GM23338 (cell line): ENCODE measurements around the gene NOVA1. TPM values are rescaled to one million over a fixed set of nuclear protein-coding genes. Genes with fewer than 3 reads are reported as not detected.

Source experiments
- ATAC-seq: fragments of 200-7000 bp; cut with Tn5 transposase; 3 replicates; pipeline ENCODE4 v1.9.1; 2020
- DNase-seq: peaks from one replicate; pipeline ENCODE4 v3.0.0-alpha.2; 2015; ENCODE audit warnings: low spot score
- H2AFZ ChIP-seq: fragments of 200-600 bp; sonication (generic); 2 replicates; pipeline ENCODE4 v1.8.0; 2016; ENCODE audit warnings: antibody characterized with exemption, mild to moderate bottlenecking, moderate library complexity
- H3F3A ChIP-seq: fragments of 200-600 bp; sonication (generic); replicated peaks from 2 replicates; pipeline ENCODE4 v1.8.0; 2017; ENCODE audit warnings: antibody characterized with exemption, mixed run types, low read depth
- H3K27ac ChIP-seq: fragments of 200-600 bp; sonication (generic); 2 replicates; pipeline ENCODE4 v1.6.1; 2016; ENCODE audit warnings: low read depth
- H3K27me3 ChIP-seq: fragments of 200-600 bp; sonication (generic); 2 replicates; pipeline ENCODE4 v1.8.0; 2016; ENCODE audit warnings: mild to moderate bottlenecking, mixed run types, moderate library complexity; ENCODE audit not compliant: insufficient read depth
- H3K36me3 ChIP-seq: fragments of 200-600 bp; sonication (generic); 2 replicates; pipeline ENCODE4 v1.8.0; 2016; ENCODE audit warnings: mild to moderate bottlenecking; ENCODE audit not compliant: insufficient read depth
- H3K4me1 ChIP-seq: fragments of 200-600 bp; sonication (generic); 2 replicates; pipeline ENCODE4 v1.8.0; 2016; ENCODE audit warnings: mild to moderate bottlenecking, moderate library complexity; ENCODE audit not compliant: insufficient read depth
- H3K4me2 ChIP-seq: fragments of 200-600 bp; sonication (generic); 2 replicates; pipeline ENCODE4 v1.7.1; 2017; ENCODE audit warnings: mixed run types
- H3K4me3 ChIP-seq: fragments of 200-600 bp; sonication (generic); 2 replicates; pipeline ENCODE4 v1.6.1; 2016; ENCODE audit warnings: mixed run types
- H3K79me2 ChIP-seq: fragments of 200-600 bp; sonication (generic); replicated peaks from 2 replicates; pipeline ENCODE4 v1.8.0; 2017; ENCODE audit warnings: mild to moderate bottlenecking; ENCODE audit not compliant: insufficient read depth
- H3K9me2 ChIP-seq: fragments of 200-600 bp; sonication (generic); 2 replicates; pipeline ENCODE4 v1.8.0; 2017; ENCODE audit not compliant: insufficient read depth
- H4K20me1 ChIP-seq: fragments of 200-600 bp; sonication (generic); replicated peaks from 2 replicates; pipeline ENCODE4 v1.8.0; 2017; ENCODE audit warnings: mild to moderate bottlenecking; ENCODE audit not compliant: insufficient read depth
- H3K27ac Mint-ChIP-seq: 2 replicates; pipeline ENCODE4 v1.8.0; 2020; ENCODE audit warnings: inconsistent platforms, mild to moderate bottlenecking, moderate library complexity, mixed read lengths
- H3K27me3 Mint-ChIP-seq: 3 replicates; pipeline ENCODE4 v1.8.0; 2022; ENCODE audit warnings: low read depth, mild to moderate bottlenecking, moderate library complexity, mixed read lengths, inconsistent platforms; ENCODE audit not compliant: insufficient read depth, poor library complexity
- H3K36me3 Mint-ChIP-seq: 3 replicates; pipeline ENCODE4 v1.8.0; 2021; ENCODE audit warnings: low read depth, mild to moderate bottlenecking, inconsistent platforms, moderate library complexity, mixed read lengths
- H3K4me1 Mint-ChIP-seq: 3 replicates; pipeline ENCODE4 v1.8.0; 2020; ENCODE audit warnings: mild to moderate bottlenecking, inconsistent platforms, mixed read lengths
- H3K4me3 Mint-ChIP-seq: 3 replicates; pipeline ENCODE4 v1.8.0; 2021; ENCODE audit warnings: moderate library complexity, mild to moderate bottlenecking, inconsistent platforms, mixed read lengths
- H3K9me3 Mint-ChIP-seq: 3 replicates; pipeline ENCODE4 v1.8.0; 2020; ENCODE audit warnings: moderate library complexity, mild to moderate bottlenecking, inconsistent platforms, mixed read lengths
- CREB1 ChIP-seq: fragments of 250-450 bp; sonication (Bioruptor Pico); IDR thresholded peaks from 2 replicates; pipeline ENCODE4 v1.5.0; 2020; ENCODE audit warnings: low read depth, mild to moderate bottlenecking, moderate library complexity
- CTCF ChIP-seq, 2 experiments: fragments of 200-600 bp in 1 of 2; sonication (generic) in 1 of 2; conservative IDR thresholded peaks; 2 replicates each; pipeline versions ENCODE4 v1.5.1 to v1.6.1; 2016 to 2017; ENCODE audit warnings: antibody characterized with exemption in 2 of 2, low read depth in 2 of 2, mild to moderate bottlenecking in 2 of 2, moderate library complexity in 1 of 2
- ETS1 ChIP-seq: IDR thresholded peaks from 2 replicates; pipeline ENCODE4 v1.6.1; 2016; ENCODE audit warnings: antibody characterized with exemption
- EZH2 ChIP-seq: fragments of 200-600 bp; sonication (generic); IDR thresholded peaks from one replicate; pipeline ENCODE4 v1.8.0; 2017; ENCODE audit warnings: antibody characterized with exemption, mild to moderate bottlenecking, low read depth; ENCODE audit not compliant: unreplicated experiment
- EZH2phosphoT487 ChIP-seq: fragments of 200-600 bp; sonication (generic); IDR thresholded peaks from one replicate; pipeline ENCODE4 v1.8.1; 2018; ENCODE audit warnings: antibody characterized with exemption; ENCODE audit not compliant: unreplicated experiment
- JUNB ChIP-seq: IDR thresholded peaks from one replicate; pipeline ENCODE4 v1.6.1; 2016; ENCODE audit warnings: antibody characterized with exemption; ENCODE audit not compliant: unreplicated experiment
- NANOG ChIP-seq: IDR thresholded peaks from 2 replicates; pipeline ENCODE4 v1.6.1; 2016; ENCODE audit warnings: antibody characterized with exemption, borderline replicate concordance
- POLR2AphosphoS5 ChIP-seq: IDR thresholded peaks from 2 replicates; pipeline ENCODE4 v1.6.1; 2016; ENCODE audit warnings: antibody characterized with exemption, low read depth
- REST ChIP-seq: IDR thresholded peaks from one replicate; pipeline ENCODE4 v1.6.1; 2018; ENCODE audit warnings: antibody characterized with exemption; ENCODE audit not compliant: unreplicated experiment
- STAT1 ChIP-seq: IDR thresholded peaks from one replicate; pipeline ENCODE4 v1.6.1; 2016; ENCODE audit warnings: antibody characterized with exemption; ENCODE audit not compliant: unreplicated experiment
- ZNF114 ChIP-seq: fragments of 250-450 bp; sonication (Bioruptor Pico); IDR thresholded peaks from 2 replicates; pipeline ENCODE4 v1.5.0; 2020; ENCODE audit warnings: mild to moderate bottlenecking, moderate library complexity
- ZNF331 ChIP-seq: fragments of 250-450 bp; sonication (Bioruptor Pico); IDR thresholded peaks from 2 replicates; pipeline ENCODE4 v1.5.0; 2020; ENCODE audit warnings: low read depth, mild to moderate bottlenecking, moderate library complexity
- ZNF462 ChIP-seq: fragments of 250-450 bp; sonication (Bioruptor Pico); IDR thresholded peaks from 2 replicates; pipeline ENCODE4 v1.5.0; 2020; ENCODE audit warnings: mild to moderate bottlenecking, moderate library complexity
- polyA plus RNA-seq: library from polyadenylated mRNA; unstranded; fragments of >200 nt; fragmentation: Nextera tagmentation; extraction: Ambion mirVana; gene quantifications from 2 replicates; pipeline ENCODE4 v1.2.1, GENCODE V29; 2016
- total RNA-seq: library from RNA; depleted of rRNA; stranded (reverse); fragments of >200 nt; shearing (Covaris generic); gene quantifications from 2 replicates; pipeline ENCODE4 v1.2.3, GENCODE V29; 2014

Gene NOVA1
- total and polyA plus RNA-seq, 2 experiments from 2014 or later, result 8.1 to 11.6 TPM

- Mint-ChIP-seq H3K4me3 (no peak overlapping the region), H3K27ac (no peak overlapping the region), H3K36me3 (no peaks in the 10 kb centered on the region), H3K4me1 (peaks cover 24% of the 10 kb centered on the region; the same call in 2 of the 3 replicates), H3K9me3 (no peaks in the 10 kb centered on the region), H3K27me3 (peaks cover 3% of the 10 kb centered on the region)
- ATAC-seq (no peak), DNase-seq (no peak)
- Histone ChIP-seq H3K9me2 (no peaks in the 10 kb centered on the region), H3F3A (no peaks in the 10 kb centered on the region), H3K27me3 (no peaks in the 10 kb centered on the region), H4K20me1 (no peaks in the 10 kb centered on the region), H3K4me2 (no peak overlapping the region), H3K4me1 (peaks cover 4% of the 10 kb centered on the region; the same call in 1 of the 2 replicates), H3K4me3 (no peak overlapping the region), H3K27ac (no peak overlapping the region), H3K79me2 (no peaks in the 10 kb centered on the region), H2AFZ (no peak overlapping the region), H3K36me3 (no peaks in the 10 kb centered on the region)
- no peak for TF ChIP-seq POLR2AphosphoS5
- no peak for TF ChIP-seq STAT1
- no peak for TF ChIP-seq EZH2phosphoT487
- TF ChIP-seq REST, result no peak
- no peak for TF ChIP-seq CREB1
- no peak for TF ChIP-seq ETS1
- TF ChIP-seq JUNB, result no peak
- TF ChIP-seq ZNF331 (CRISPR knock-in tag), result no peak
- TF ChIP-seq CTCF (conservative IDR thresholded peaks at IDR 0.05; ENCODE audit: low read depth in 2 of 2), result no peak
- TF ChIP-seq ZNF114, result no peak
- no peak for TF ChIP-seq NANOG
- no peak for TF ChIP-seq ZNF462 (CRISPR knock-in tag)
- no peak for TF ChIP-seq EZH2
Measured at GRCh38 chr14:26527095-26527494, 70.7 kb downstream of the NOVA1 start.
